HG03196 (cell line): ENCODE data around the gene NOTUM.
"Not testable (repeated sequence)": the region's sequence is repeated elsewhere in the genome, so short reads cannot be mapped to it uniquely, and the experiment has no call there.

ENCODE experiments used
- ATAC-seq: cut with Tn5 transposase; IDR thresholded peaks from one replicate; pipeline ENCODE4 v1.9.1; 2021; ENCODE audit not compliant: unreplicated experiment

The NOTUM gene

GRCh38 chr17:81996757-81997441, 35.9 kb upstream of the NOTUM start:
- ATAC-seq, result no peak

- no peak for ATAC-seq
Observed at GRCh38 chr17:81996232-81996756, 35.3 kb upstream of the NOTUM start.

- ATAC-seq, result no peak
Observed at GRCh38 chr17:81995463-81996231, 34.7 kb upstream of the NOTUM start.

- ATAC-seq, result no peak
Observed at GRCh38 chr17:81994593-81995462, 33.8 kb upstream of the NOTUM start.

GRCh38 chr17:81993729-81994592, 33.0 kb upstream of the NOTUM start:
- ATAC-seq, result no peak

GRCh38 chr17:81992306-81993102, 31.5 kb upstream of the NOTUM start:
- ATAC-seq, result no peak

GRCh38 chr17:81991684-81992305, 30.8 kb upstream of the NOTUM start:
- no peak for ATAC-seq

GRCh38 chr17:81990836-81991683, 30.1 kb upstream of the NOTUM start:
- no peak for ATAC-seq

GRCh38 chr17:81987161-81987770, 26.3 kb upstream of the NOTUM start:
- ATAC-seq, result no peak

- ATAC-seq, result no peak
Observed at GRCh38 chr17:81986606-81987005, 25.6 kb upstream of the NOTUM start.

GRCh38 chr17:81984773-81985410, 23.9 kb upstream of the NOTUM start:
- ATAC-seq, result no peak

GRCh38 chr17:81983639-81984373, 22.8 kb upstream of the NOTUM start:
- no peak for ATAC-seq

- ATAC-seq, result no peak
Observed at GRCh38 chr17:81983011-81983638, 22.1 kb upstream of the NOTUM start.

- not testable (repeated sequence) for ATAC-seq
Observed at GRCh38 chr17:81981511-81981910, 20.5 kb upstream of the NOTUM start.

GRCh38 chr17:81980707-81981343, 19.8 kb upstream of the NOTUM start:
- no peak for ATAC-seq

GRCh38 chr17:81980122-81980521, 19.1 kb upstream of the NOTUM start:
- ATAC-seq, result no peak
